G401 (cell line): ENCODE results near the gene ZNF584. TPM values are rescaled to one million over a fixed set of nuclear protein-coding genes. Genes with fewer than 3 reads are reported as not detected.

ENCODE experiments used
- DNase-seq: peaks from one replicate; pipeline ENCODE4 v3.0.0-alpha.2; 2015; ENCODE audit warnings: low spot score
- in situ Hi-C: cut with HindIII; loops from 2 replicates; pipeline ENCODE4 v1.10.0; 2016; ENCODE audit warnings: low sequenced_read_pairs, mixed read lengths
- total RNA-seq: library from RNA; depleted of rRNA; stranded (reverse); fragments of >200 nt; shearing (Covaris generic); gene quantifications from 2 replicates; pipeline ENCODE4 v1.2.3, GENCODE V29; 2014

The ZNF584 gene
- total RNA-seq, 1 experiment from 2014 or later, result 25.8 TPM

- DNase-seq, result no peak
Measured at GRCh38 chr19:58385313-58385890, 23.0 kb upstream of the ZNF584 start.

GRCh38 chr19:58385891-58386575, 22.4 kb upstream of the ZNF584 start:
- in situ Hi-C loops, result no loop called here

More at GRCh38 chr19:58385313-58385890, 23.0 kb upstream of the ZNF584 start:
- in situ Hi-C loops, result no loop called here

GRCh38 chr19:58386576-58387337, 21.7 kb upstream of the ZNF584 start, which contains the start of gene RPS5:
Gene RPS5, plus strand, starts transcription at chr19:58387269. Its CDS starts 869 bp downstream, at chr19:58388138.
- peak; percentile 99 for DNase-seq
- in situ Hi-C loops, result no loop called here

More at GRCh38 chr19:58385891-58386575, 22.4 kb upstream of the ZNF584 start:
- peak; percentile 14 for DNase-seq

- in situ Hi-C loops, result no loop called here
- no peak for DNase-seq
Measured at GRCh38 chr19:58387338-58388174, 20.9 kb upstream of the ZNF584 start.

GRCh38 chr19:58388175-58388526, 20.3 kb upstream of the ZNF584 start:
- in situ Hi-C loops, result no loop called here
- DNase-seq, result no peak

GRCh38 chr19:58392945-58393724, 15.3 kb upstream of the ZNF584 start:
- in situ Hi-C loops, result no loop called here
- no peak for DNase-seq

- in situ Hi-C loops, result no loop called here
- no peak for DNase-seq
Measured at GRCh38 chr19:58393725-58394033, 14.8 kb upstream of the ZNF584 start.

GRCh38 chr19:58394821-58395219, 13.6 kb upstream of the ZNF584 start:
- no peak for DNase-seq
- in situ Hi-C loops, result no loop called here

- in situ Hi-C loops, result no loop called here
- peak; percentile 13 for DNase-seq
Measured at GRCh38 chr19:58395220-58395978, 13.1 kb upstream of the ZNF584 start, which contains the start of gene RNF225. Gene RNF225, plus strand, starts transcription at chr19:58395656. Its CDS starts 434 bp downstream, at chr19:58396090.

GRCh38 chr19:58395979-58396627, 12.3 kb upstream of the ZNF584 start:
- in situ Hi-C loops, result no loop called here
- DNase-seq, result peak; percentile 21

GRCh38 chr19:58396691-58397532, 11.5 kb upstream of the ZNF584 start:
- DNase-seq, result no peak
- in situ Hi-C loops, result no loop called here

GRCh38 chr19:58397533-58398037, 10.9 kb upstream of the ZNF584 start:
- peak; percentile 13 for DNase-seq
- in situ Hi-C loops, result no loop called here

- DNase-seq, result no peak
- in situ Hi-C loops, result no loop called here
Measured at GRCh38 chr19:58398087-58398486, 10.4 kb upstream of the ZNF584 start.

GRCh38 chr19:58398545-58398944, 9.9 kb upstream of the ZNF584 start:
- in situ Hi-C loops, result no loop called here
- no peak for DNase-seq

GRCh38 chr19:58399903-58400302, 8.5 kb upstream of the ZNF584 start:
- DNase-seq, result no peak
- in situ Hi-C loops, result no loop called here

GRCh38 chr19:58400316-58400915, 8.0 kb upstream of the ZNF584 start:
- DNase-seq, result peak; percentile 94
- in situ Hi-C loops, result no loop called here
